ENCODE results near the gene RPL29.

RPL29 gene

DNA sequence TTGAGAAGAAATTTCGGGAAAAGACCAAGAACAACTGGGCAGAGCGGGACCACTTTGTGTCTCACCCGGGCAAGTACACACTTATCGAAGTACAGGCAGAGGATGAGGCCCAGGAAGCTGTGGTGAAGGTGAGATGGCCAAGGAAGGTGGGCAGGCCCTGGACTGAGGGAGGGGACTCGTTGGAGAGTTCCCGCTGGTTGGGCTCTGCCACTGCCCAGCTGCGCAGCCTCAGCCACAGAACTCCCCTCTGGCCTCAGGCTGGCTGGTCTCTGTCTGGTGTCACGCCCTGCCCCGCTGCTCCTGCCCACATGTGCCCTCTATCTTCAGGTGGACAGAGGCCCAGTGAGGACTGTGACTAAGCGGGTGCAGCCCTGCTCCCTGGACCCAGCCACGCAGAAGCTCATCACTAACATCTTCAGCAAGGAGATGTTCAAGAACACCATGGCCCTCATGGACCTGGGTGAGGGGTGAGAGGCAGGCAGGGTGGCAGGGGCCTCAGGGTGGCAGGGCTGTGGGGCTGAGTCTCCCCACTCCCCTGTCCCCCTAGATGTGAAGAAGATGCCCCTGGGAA, 51.2 kb downstream of the RPL29 start:
- H3K27ac ChIP-seq (ENCODE audit: low read depth, low read length, severe bottlenecking) = no peak overlapping the region
- H3K9me3 ChIP-seq (ENCODE audit: control insufficient read depth, low read length) = no peaks in the 10 kb centered on the region
- WGBS, 2 experiments (ENCODE audit: insufficient coverage in 2 of 2) = 93 to 97% methylated on average over 10 to 11 of the region's 11 CpGs
- H3K4me3 ChIP-seq (ENCODE audit: extremely low read depth, insufficient read depth, low read length, poor library complexity, severe bottlenecking) = no peak overlapping the region
- H3K4me1 ChIP-seq (ENCODE audit: control insufficient read depth, insufficient read depth, low read length, poor library complexity, severe bottlenecking) = peaks cover 18% of the 10 kb centered on the region
- H3K36me3 ChIP-seq (ENCODE audit: control insufficient read depth, insufficient read depth, low read length) = peaks cover 3% of the 10 kb centered on the region

Data from mesodermal cell (in vitro differentiated cells).